Measurements from ENCODE around the gene FANCG.

Gene FANCG
- 25.3 to 26.9 reads per million in 2 donors for total RNA-seq

GRCh38 chr9:35079426-35080341, at the start of gene FANCG:
TSS of gene FANCG (minus strand) at chr9:35079942. CDS start at chr9:35079524, 418 bp downstream.
- DNase-seq: peak; percentile 50

- DNase-seq: no peak
Observed at GRCh38 chr9:35116898-35117551, 37.3 kb upstream of the FANCG start.

GRCh38 chr9:35116539-35116897, 36.8 kb upstream of the FANCG start:
- DNase-seq: no peak

GRCh38 chr9:35115680-35116538, 36.2 kb upstream of the FANCG start, which contains the start of gene ATOSB:
TSS of gene ATOSB (minus strand) at chr9:35115862. CDS start at chr9:35108274, 7,588 bp downstream.
- peak; percentile 88 for DNase-seq

- no peak for DNase-seq
Observed at GRCh38 chr9:35114840-35115628, 35.3 kb upstream of the FANCG start.

GRCh38 chr9:35114113-35114839, 34.5 kb upstream of the FANCG start:
- no peak for DNase-seq

- DNase-seq: no peak
Observed at GRCh38 chr9:35112257-35113020, 32.7 kb upstream of the FANCG start.

- DNase-seq: peak; percentile 93
Observed at GRCh38 chr9:35111001-35111933, 31.5 kb upstream of the FANCG start.

GRCh38 chr9:35110327-35110761, 30.6 kb upstream of the FANCG start:
- DNase-seq: no peak

- no peak for DNase-seq
Observed at GRCh38 chr9:35108946-35109575, 29.3 kb upstream of the FANCG start.

- no peak for DNase-seq
Observed at GRCh38 chr9:35108461-35108860, 28.7 kb upstream of the FANCG start.

GRCh38 chr9:35107297-35108290, 27.9 kb upstream of the FANCG start:
- DNase-seq: no peak

- DNase-seq: no peak
Observed at GRCh38 chr9:35106343-35106730, 26.6 kb upstream of the FANCG start.

GRCh38 chr9:35105571-35106342, 26.0 kb upstream of the FANCG start:
- DNase-seq: no peak

- DNase-seq: no peak
Observed at GRCh38 chr9:35105126-35105525, 25.4 kb upstream of the FANCG start.

- DNase-seq: no peak
Observed at GRCh38 chr9:35104586-35104985, 24.8 kb upstream of the FANCG start.
